Ovary (tissue), 9 donors: ENCODE measurements around the gene BDH1. TPM values are rescaled to one million over a fixed set of nuclear protein-coding genes. Genes with fewer than 3 reads are reported as not detected.

Experiments
- DNase-seq, 5 donors: peaks; one replicate each; pipeline ENCODE4 v3.0.0-alpha.2; 2019 to 2020
- H3K27ac ChIP-seq, 2 donors: fragments of 200-600 bp; one replicate each; pipeline versions ENCODE4 v1.5.1 to v1.8.0; 2019 to 2022
- H3K27me3 ChIP-seq: fragments of 200-600 bp; one replicate; pipeline ENCODE4 v1.8.0; 2022
- H3K36me3 ChIP-seq: fragments of 200-600 bp; sonication (generic); one replicate; pipeline ENCODE4 v1.5.1; 2019
- H3K4me1 ChIP-seq: one replicate; pipeline ENCODE4 v1.8.1; 2013; ENCODE audit warnings: mild to moderate bottlenecking, moderate library complexity; ENCODE audit not compliant: insufficient read depth
- H3K4me3 ChIP-seq: fragments of 200-600 bp; sonication (generic); one replicate; pipeline ENCODE4 v1.5.1; 2017
- H3K9me3 ChIP-seq, 2 donors: fragments of 200-600 bp in 1 of 2; sonication (generic) in 1 of 2; one replicate each; pipeline versions ENCODE4 v1.5.1 to v1.8.1; 2013 to 2019; ENCODE audit warnings: mild to moderate bottlenecking in 1 of 2, moderate library complexity in 1 of 2
- EP300 ChIP-seq: sonication (generic); formaldehyde crosslinking; IDR thresholded peaks from one replicate; pipeline ENCODE4 v1.6.1; 2017; ENCODE audit warnings: antibody characterized with exemption
- POLR2A ChIP-seq: fragments of 450-650 bp; IDR thresholded peaks from one replicate; pipeline ENCODE4 v1.6.1; 2017; ENCODE audit warnings: antibody characterized with exemption, mild to moderate bottlenecking, moderate library complexity
- WGBS, 3 donors: extraction: QIAGEN DNeasy Blood & Tissue Kit in 1 of 3; methylation state at CpG; one replicate each; pipeline versions ENCODE4 v1.1.5 to v1.1.7; 2013 to 2017; 5-methylcytosine and 5-hydroxymethylcytosine counted together
- intact Hi-C, 4 donors: fragments of 100-400 bp; cut with DNase I; formaldehyde crosslinking; loops; one replicate each; pipeline versions ENCODE4 v1.11.0 to v1.15.1; 2022 to 2023
- polyA plus RNA-seq, 2 donors: library from polyadenylated mRNA; stranded (reverse); fragments of 200-250 nt in 1 of 2; fragments of 350-450 nt in 1 of 2; fragmentation: Illumina TruSeq in 1 of 2; extraction: RNeasy Lipid Tissue Mini Kit (QIAGEN cat#74804) in 1 of 2; gene quantifications; one replicate each; pipeline ENCODE4 v1.2.3, GENCODE V29; 2013 to 2014
- total RNA-seq, 7 donors: library from RNA; depleted of rRNA in 2 of 7; stranded (reverse); fragments of >200 nt in 2 of 7; fragmentation: NEBNext Ultra II Directional in 3 of 7; extraction: Animal tissue kit (Norgen Biotek cat#: 25700) in 3 of 7; gene quantifications; one replicate each; pipeline versions ENCODE4 v1.1.0 to v1.2.4, GENCODE V29; 2016 to 2023
- TF ChIP-seq, protein P1 (sequence below), 3 donors: fragments of 450-650 bp in 2 of 3; fragments of 200-600 bp in 1 of 3; IDR thresholded peaks; one replicate each; pipeline versions ENCODE4 v1.5.1 to v1.8.0; 2016 to 2022; ENCODE audit warnings: antibody characterized with exemption in 3 of 3, mild to moderate bottlenecking in 1 of 3
- donor health status: DM: no; HTN: no; CAD: no; lungs with moderate emphysema.
- donor health status: DM: no; HTN: no; CAD: no.
- donor health status: Bipolar disorder and iron deficiency.
- donor health status: DM: yes; HTN: yes; CAD: no.
- donor health status: DM: no; HTN: no; CAD: no.
- donor health status: DM: yes; HTN: yes; CAD: no.

Gene BDH1
- total and polyA plus RNA-seq, 9 donors: 3.3 to 15.4 (median 11.7) TPM

GRCh38 chr3:197511853-197512635, 43.7 kb downstream of the BDH1 start:
- Histone ChIP-seq H3K36me3 (no peaks in the 10 kb centered on the region), H3K9me3 (no peaks in the 10 kb centered on the region), H3K4me1 (peaks cover 3% of the 10 kb centered on the region), H3K4me3 (no peak overlapping the region), H3K27ac (no peak overlapping the region), H3K27me3 (no peaks in the 10 kb centered on the region)
- 95 to 97% (median 95%) methylated on average over 33 of the region's 33 CpGs for WGBS, 3 donors
- TF ChIP-seq, protein P1, sequence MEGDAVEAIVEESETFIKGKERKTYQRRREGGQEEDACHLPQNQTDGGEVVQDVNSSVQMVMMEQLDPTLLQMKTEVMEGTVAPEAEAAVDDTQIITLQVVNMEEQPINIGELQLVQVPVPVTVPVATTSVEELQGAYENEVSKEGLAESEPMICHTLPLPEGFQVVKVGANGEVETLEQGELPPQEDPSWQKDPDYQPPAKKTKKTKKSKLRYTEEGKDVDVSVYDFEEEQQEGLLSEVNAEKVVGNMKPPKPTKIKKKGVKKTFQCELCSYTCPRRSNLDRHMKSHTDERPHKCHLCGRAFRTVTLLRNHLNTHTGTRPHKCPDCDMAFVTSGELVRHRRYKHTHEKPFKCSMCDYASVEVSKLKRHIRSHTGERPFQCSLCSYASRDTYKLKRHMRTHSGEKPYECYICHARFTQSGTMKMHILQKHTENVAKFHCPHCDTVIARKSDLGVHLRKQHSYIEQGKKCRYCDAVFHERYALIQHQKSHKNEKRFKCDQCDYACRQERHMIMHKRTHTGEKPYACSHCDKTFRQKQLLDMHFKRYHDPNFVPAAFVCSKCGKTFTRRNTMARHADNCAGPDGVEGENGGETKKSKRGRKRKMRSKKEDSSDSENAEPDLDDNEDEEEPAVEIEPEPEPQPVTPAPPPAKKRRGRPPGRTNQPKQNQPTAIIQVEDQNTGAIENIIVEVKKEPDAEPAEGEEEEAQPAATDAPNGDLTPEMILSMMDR (IDR thresholded peaks at IDR 0.05): no peak
- no peak for TF ChIP-seq POLR2A
- TF ChIP-seq EP300: no peak
- no peak for DNase-seq
- intact Hi-C loops: loop anchor here in 3 of 4 donors (2.0 to 5.0 kb wide), 3 partner anchors 250 to 255 kb away; no protein-coding TSS in a partner anchor

DNA sequence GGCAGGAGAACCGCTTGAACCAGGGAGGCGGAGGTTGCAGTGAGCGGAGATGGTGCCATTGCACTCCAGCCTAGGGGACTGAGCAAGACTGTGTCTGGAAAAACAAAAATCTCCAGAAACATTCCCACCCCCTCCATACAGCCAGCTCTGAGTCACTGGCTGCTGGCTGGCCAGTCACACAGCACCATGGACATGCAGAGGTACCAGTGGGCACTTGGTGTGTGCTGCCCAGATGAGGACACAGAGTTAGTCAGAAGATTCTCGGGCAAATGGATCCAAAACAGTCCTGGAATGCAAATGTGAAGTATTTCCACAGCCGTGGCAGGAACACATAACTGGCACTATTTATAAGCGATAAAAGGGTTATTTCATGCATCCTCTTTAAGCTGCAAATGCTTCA, 44.6 kb downstream of the BDH1 start:
- no peak overlapping the region for H3K4me3 ChIP-seq
- peaks cover 3% of the 10 kb centered on the region for H3K4me1 ChIP-seq
- no peaks in the 10 kb centered on the region for H3K9me3 ChIP-seq
- 88 to 93% (median 88%) methylated on average over 6 of the region's 6 CpGs for WGBS, 3 donors
- DNase-seq: no peak
- no peak overlapping the region for H3K27ac ChIP-seq
- intact Hi-C loops: loop anchor here in 3 of 4 donors (2.0 to 5.0 kb wide), 3 partner anchors 249 to 254 kb away; no protein-coding TSS in a partner anchor
- no peak for TF ChIP-seq POLR2A
- TF ChIP-seq, protein P1 (IDR thresholded peaks at IDR 0.05): no peak
- TF ChIP-seq EP300: no peak
- H3K27me3 ChIP-seq: no peaks in the 10 kb centered on the region
- no peaks in the 10 kb centered on the region for H3K36me3 ChIP-seq

DNA sequence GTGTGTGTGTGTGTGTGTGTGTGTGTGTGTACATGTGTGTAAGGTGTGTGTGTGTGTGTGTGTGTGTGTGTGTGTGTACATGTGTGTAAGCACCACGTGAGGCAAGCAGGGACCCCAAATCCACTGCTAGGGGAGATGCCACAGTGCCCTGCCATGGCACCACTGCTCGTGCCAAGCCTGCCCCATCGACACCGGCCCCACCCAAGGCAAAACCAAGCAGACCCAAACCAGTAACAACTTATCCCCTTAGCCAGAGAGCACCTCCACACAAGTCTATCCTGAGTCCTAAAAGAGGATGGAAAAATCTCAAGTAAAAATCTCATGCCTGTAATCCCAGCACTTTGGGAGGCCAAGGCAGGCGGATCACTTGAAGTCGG, 45.1 kb downstream of the BDH1 start:
- Histone ChIP-seq H3K27ac (no peak overlapping the region), H3K36me3 (no peaks in the 10 kb centered on the region), H3K27me3 (no peaks in the 10 kb centered on the region), H3K4me3 (no peak overlapping the region), H3K4me1 (peaks cover 3% of the 10 kb centered on the region), H3K9me3 (no peaks in the 10 kb centered on the region)
- intact Hi-C loops: loop anchor here in 3 of 4 donors (2.0 to 5.0 kb wide), 3 partner anchors 248 to 254 kb away; no protein-coding TSS in a partner anchor
- WGBS, 3 donors: 70 to 85% (median 75%) methylated on average over 6 of the region's 6 CpGs
- no peak for DNase-seq
- TF ChIP-seq POLR2A (no peak), EP300 (no peak)
- TF ChIP-seq, protein P1 (IDR thresholded peaks at IDR 0.05): no peak

DNA sequence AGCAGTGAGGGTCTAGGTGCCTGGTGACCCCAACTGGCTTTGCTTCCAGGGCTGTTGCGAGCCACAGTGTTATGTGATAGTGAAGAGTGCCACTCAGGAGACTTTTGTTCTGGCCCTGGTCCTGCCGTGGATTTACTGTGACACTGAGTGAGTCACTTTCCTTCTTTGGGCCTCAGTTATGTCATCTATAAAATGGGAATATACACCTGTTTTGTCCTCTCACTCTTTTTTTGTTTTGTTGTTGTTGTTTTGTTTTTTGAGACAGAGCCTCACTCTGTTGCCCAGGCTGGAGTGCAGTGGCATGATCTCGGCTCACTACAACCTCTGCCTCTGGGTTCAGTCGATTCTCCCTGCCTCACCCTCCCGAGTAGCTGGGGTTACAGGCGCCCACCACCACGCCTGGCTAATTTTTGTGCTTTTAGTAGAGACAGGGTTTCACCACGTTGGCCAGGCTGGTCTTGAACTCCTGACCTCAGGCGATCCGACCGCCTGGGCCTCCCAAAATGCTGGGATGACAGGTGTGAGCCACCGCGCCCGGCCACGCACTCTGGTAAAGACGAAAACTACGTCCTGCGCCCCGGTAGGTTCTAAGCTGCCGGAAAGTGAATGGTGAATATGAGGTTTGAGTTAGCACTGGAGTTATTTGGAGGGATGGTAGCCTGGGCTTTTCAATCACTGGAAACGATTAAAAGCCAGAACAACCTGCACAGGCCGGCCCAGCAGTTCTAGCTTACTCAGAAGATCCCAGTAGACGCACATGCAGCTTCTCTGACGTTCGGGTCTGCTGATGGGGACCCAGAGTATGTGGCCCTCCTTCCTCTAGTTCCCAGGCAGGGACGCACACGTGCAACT, 46.6 kb downstream of the BDH1 start:
- intact Hi-C loops: loop anchor here in 2 of 4 donors (5.0 to 10.0 kb wide), 2 partner anchors 252 to 514 kb away; no protein-coding TSS in a partner anchor
- Histone ChIP-seq H3K4me1 (peaks cover 2% of the 10 kb centered on the region), H3K36me3 (no peaks in the 10 kb centered on the region), H3K27ac (no peak overlapping the region), H3K27me3 (no peaks in the 10 kb centered on the region), H3K9me3 (no peaks in the 10 kb centered on the region), H3K4me3 (no peak overlapping the region)
- 73 to 79% (median 77%) methylated on average over 27 of the region's 27 CpGs for WGBS, 3 donors
- no peak for DNase-seq
- TF ChIP-seq POLR2A (no peak), EP300 (no peak)
- TF ChIP-seq, protein P1 (IDR thresholded peaks at IDR 0.05): no peak
